CD14-positive monocyte (primary cell): ENCODE measurements around the gene APBA2. TPM values are rescaled to one million over a fixed set of nuclear protein-coding genes. Genes with fewer than 3 reads are reported as not detected.

Experiments
- DNase-seq, 3 donors: peaks; one replicate each; pipeline ENCODE4 v3.0.0-alpha.2; 2011 to 2022
- H2AFZ ChIP-seq: 2 replicates; pipeline ENCODE4 v1.6.0; 2012; ENCODE audit warnings: mild to moderate bottlenecking, low read depth, low read length, inconsistent platforms; ENCODE audit not compliant: insufficient read depth, poor library complexity, severe bottlenecking
- H3K27ac ChIP-seq, 2 donors: 1 replicate in 1 of 2; 2 replicates in 1 of 2; pipeline ENCODE4 v1.5.1; 2012 to 2013; ENCODE audit warnings: low read length in 2 of 2, control low read depth in 1 of 2, inconsistent platforms in 1 of 2, low read depth in 1 of 2, mild to moderate bottlenecking in 1 of 2
- H3K27me3 ChIP-seq, 2 donors: one replicate each; pipeline versions ENCODE4 v1.6.0 to v1.6.1; 2011 to 2013; ENCODE audit warnings: low read length in 2 of 2; ENCODE audit not compliant: control insufficient read depth in 2 of 2, insufficient read depth in 2 of 2
- H3K36me3 ChIP-seq, 2 donors: replicated peaks in 1 of 2; 1 replicate in 1 of 2; 2 replicates in 1 of 2; pipeline versions ENCODE4 v1.5.1 to v1.6.1; 2012 to 2013; ENCODE audit warnings: low read length in 2 of 2, control low read depth in 1 of 2, inconsistent platforms in 1 of 2, mild to moderate bottlenecking in 1 of 2; ENCODE audit not compliant: insufficient read depth in 2 of 2, control insufficient read depth in 1 of 2
- H3K4me1 ChIP-seq, 2 donors: 1 replicate in 1 of 2; 2 replicates in 1 of 2; pipeline versions ENCODE4 v1.5.1 to v1.6.1; 2012 to 2013; ENCODE audit warnings: low read length in 2 of 2, control low read depth in 1 of 2, inconsistent platforms in 1 of 2, mild to moderate bottlenecking in 1 of 2, moderate library complexity in 1 of 2; ENCODE audit not compliant: insufficient read depth in 2 of 2, control insufficient read depth in 1 of 2
- H3K4me2 ChIP-seq: replicated peaks from 2 replicates; pipeline ENCODE3; 2012; ENCODE audit warnings: low read length, moderate library complexity, mild to moderate bottlenecking; ENCODE audit not compliant: poor library complexity, severe bottlenecking; ENCODE audit errors: extremely low read depth
- H3K4me3 ChIP-seq, 3 experiments: fragments of 200-600 bp in 1 of 3; sonication (generic) in 1 of 3; replicated peaks in 1 of 3; 1 replicate in 2 of 3; 2 replicates in 1 of 3; pipeline ENCODE4 v1.5.1; 2011 to 2013; ENCODE audit warnings: low read length in 3 of 3, mild to moderate bottlenecking in 3 of 3, control low read depth in 2 of 3, low read depth in 2 of 3, inconsistent platforms in 1 of 3, moderate library complexity in 1 of 3
- H3K79me2 ChIP-seq: 2 replicates; pipeline ENCODE4 v1.6.0; 2012; ENCODE audit warnings: mild to moderate bottlenecking, control low read depth, inconsistent platforms, low read length, moderate library complexity; ENCODE audit not compliant: insufficient read depth
- H3K9ac ChIP-seq: 2 replicates; pipeline ENCODE4 v1.6.0; 2017; ENCODE audit warnings: low read length, mild to moderate bottlenecking; ENCODE audit not compliant: insufficient read depth, poor library complexity, severe bottlenecking
- H3K9me3 ChIP-seq, 2 donors: replicated peaks in 1 of 2; 1 replicate in 1 of 2; 2 replicates in 1 of 2; pipeline versions ENCODE4 v1.5.1 to v1.6.1; 2012 to 2013; ENCODE audit warnings: low read length in 2 of 2, control low read depth in 1 of 2; ENCODE audit not compliant: control insufficient read depth in 1 of 2, insufficient read depth in 1 of 2
- H4K20me1 ChIP-seq: 2 replicates; pipeline ENCODE4 v1.6.0; 2012; ENCODE audit warnings: mild to moderate bottlenecking, low read length, control low read depth, moderate library complexity; ENCODE audit not compliant: insufficient read depth
- H3K27ac Mint-ChIP-seq, 7 donors: one replicate each; pipeline ENCODE4 v1.8.0; 2020; ENCODE audit warnings: mild to moderate bottlenecking in 7 of 7, mixed read lengths in 7 of 7, moderate library complexity in 6 of 7, inconsistent platforms in 2 of 7
- H3K27me3 Mint-ChIP-seq, 3 donors: one replicate each; pipeline ENCODE4 v1.8.0; 2021 to 2022; ENCODE audit warnings: low read depth in 3 of 3, mild to moderate bottlenecking in 3 of 3, mixed read lengths in 3 of 3, moderate library complexity in 3 of 3, inconsistent platforms in 1 of 3
- H3K36me3 Mint-ChIP-seq, 2 donors: one replicate each; pipeline ENCODE4 v1.8.0; 2020; ENCODE audit warnings: mixed read lengths in 2 of 2, inconsistent platforms in 1 of 2, mild to moderate bottlenecking in 1 of 2
- H3K4me1 Mint-ChIP-seq: one replicate; pipeline ENCODE4 v1.8.0; 2020; ENCODE audit warnings: mild to moderate bottlenecking, mixed read lengths
- H3K4me3 Mint-ChIP-seq, 2 donors: one replicate each; pipeline ENCODE4 v1.8.0; 2020; ENCODE audit warnings: mild to moderate bottlenecking in 2 of 2, mixed read lengths in 2 of 2, moderate library complexity in 1 of 2
- H3K9me3 Mint-ChIP-seq, 7 donors: one replicate each; pipeline ENCODE4 v1.8.0; 2020 to 2022; ENCODE audit warnings: mixed read lengths in 7 of 7, mild to moderate bottlenecking in 6 of 7, moderate library complexity in 6 of 7, inconsistent platforms in 2 of 7
- WGBS: methylation state at CpG from one replicate; pipeline ENCODE4 v1.1.5; 2013; ENCODE audit warnings: missing lambda C conversion rate; ENCODE audit not compliant: insufficient coverage; 5-methylcytosine and 5-hydroxymethylcytosine counted together
- intact Hi-C, 2 donors: fragments of 100-400 bp; cut with micrococcal nuclease; formaldehyde crosslinking; loops; one replicate each; pipeline versions ENCODE4 v1.15.0 to v1.15.1; 2023
- polyA plus RNA-seq, 3 donors: library from polyadenylated mRNA; depleted of rRNA in 1 of 3; unstranded in 2 of 3; stranded (reverse) in 1 of 3; fragments of 300-500 nt in 2 of 3; fragments of >200 nt in 1 of 3; fragmentation: Illumina TruSeq in 2 of 3; gene quantifications; 1 replicate in 2 of 3; 2 replicates in 1 of 3; pipeline ENCODE4 v1.2.3, GENCODE V29; 2012 to 2021
- TF ChIP-seq, protein P1 (sequence below): fragments of 200-600 bp; IDR thresholded peaks from one replicate; pipeline ENCODE4 v1.8.0; 2022; ENCODE audit warnings: antibody characterized with exemption, mild to moderate bottlenecking

The APBA2 gene
- polyA plus RNA-seq, 3 donors: 0.30 TPM; not detected in 2

DNA sequence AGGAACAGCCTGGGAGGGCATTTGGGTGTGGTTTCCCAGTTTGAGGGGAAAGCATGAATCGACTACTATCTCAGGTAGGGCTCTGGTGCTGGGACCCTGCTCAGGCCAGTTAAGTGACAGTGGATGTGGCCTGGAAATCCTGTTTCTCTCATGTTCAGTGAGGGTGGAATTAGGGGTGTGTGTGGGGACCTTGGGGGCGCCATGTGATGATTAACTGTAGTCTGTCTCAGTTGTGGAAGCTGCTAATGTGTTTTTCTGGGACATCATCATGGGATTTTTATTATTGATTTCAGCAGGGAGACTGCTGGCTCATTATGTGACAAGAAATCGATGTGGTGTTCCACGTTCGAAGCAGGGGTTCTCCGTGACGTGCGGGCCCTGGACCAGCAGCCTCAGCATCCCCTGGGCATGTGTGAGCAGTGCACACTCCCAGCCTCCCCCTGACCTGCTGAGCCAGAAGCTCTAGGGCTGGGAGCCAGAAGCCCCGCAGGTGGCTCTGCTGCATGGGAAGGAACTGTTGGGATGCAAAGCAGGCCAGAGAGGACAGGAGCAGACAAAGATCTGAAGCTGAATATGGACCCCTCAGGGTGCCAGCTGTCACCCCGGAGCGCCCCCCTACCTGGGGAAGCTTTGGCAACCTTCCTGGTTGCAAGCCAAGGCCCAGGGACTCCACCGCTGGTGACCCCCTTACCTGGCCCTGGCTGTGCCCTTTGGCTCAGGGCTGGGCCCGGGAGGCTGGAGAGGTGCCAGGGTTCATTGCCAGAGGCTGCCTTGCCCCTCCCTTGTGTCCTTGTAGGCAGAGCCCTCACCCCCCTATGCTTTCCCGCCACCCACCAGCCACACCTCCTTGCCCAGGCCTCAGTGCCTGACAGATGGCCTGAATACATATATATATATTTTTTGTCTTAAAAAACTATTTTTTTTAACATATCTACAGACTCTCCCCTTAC is 149.8 kb downstream of the APBA2 start:
- no peak overlapping the region for H3K27ac Mint-ChIP-seq
- Histone ChIP-seq H3K9me3 (peaks cover 6 to 8% of the 10 kb centered on the region in 2 donors), H4K20me1 (no peaks in the 10 kb centered on the region), H3K36me3 (no peaks in the 10 kb centered on the region), H3K4me1 (no peaks in the 10 kb centered on the region), H3K4me2 (no peak overlapping the region), H3K9ac (no peak overlapping the region), H3K79me2 (no peaks in the 10 kb centered on the region), H2AFZ (no peak overlapping the region), H3K27me3 (no peaks in the 10 kb centered on the region), H3K4me3 (no peak overlapping the region), H3K27ac (no peak overlapping the region)
- TF ChIP-seq, protein P1, sequence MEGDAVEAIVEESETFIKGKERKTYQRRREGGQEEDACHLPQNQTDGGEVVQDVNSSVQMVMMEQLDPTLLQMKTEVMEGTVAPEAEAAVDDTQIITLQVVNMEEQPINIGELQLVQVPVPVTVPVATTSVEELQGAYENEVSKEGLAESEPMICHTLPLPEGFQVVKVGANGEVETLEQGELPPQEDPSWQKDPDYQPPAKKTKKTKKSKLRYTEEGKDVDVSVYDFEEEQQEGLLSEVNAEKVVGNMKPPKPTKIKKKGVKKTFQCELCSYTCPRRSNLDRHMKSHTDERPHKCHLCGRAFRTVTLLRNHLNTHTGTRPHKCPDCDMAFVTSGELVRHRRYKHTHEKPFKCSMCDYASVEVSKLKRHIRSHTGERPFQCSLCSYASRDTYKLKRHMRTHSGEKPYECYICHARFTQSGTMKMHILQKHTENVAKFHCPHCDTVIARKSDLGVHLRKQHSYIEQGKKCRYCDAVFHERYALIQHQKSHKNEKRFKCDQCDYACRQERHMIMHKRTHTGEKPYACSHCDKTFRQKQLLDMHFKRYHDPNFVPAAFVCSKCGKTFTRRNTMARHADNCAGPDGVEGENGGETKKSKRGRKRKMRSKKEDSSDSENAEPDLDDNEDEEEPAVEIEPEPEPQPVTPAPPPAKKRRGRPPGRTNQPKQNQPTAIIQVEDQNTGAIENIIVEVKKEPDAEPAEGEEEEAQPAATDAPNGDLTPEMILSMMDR: no peak
- peaks cover 8 to 24% (median 13%) of the 10 kb centered on the region in 7 donors for H3K9me3 Mint-ChIP-seq
- intact Hi-C loops: no loop called here
- WGBS: 88% methylated on average over 13 of the region's 14 CpGs
- H3K4me1 Mint-ChIP-seq: no peaks in the 10 kb centered on the region
- H3K36me3 Mint-ChIP-seq: no peaks in the 10 kb centered on the region
- H3K27me3 Mint-ChIP-seq: peaks cover 2 to 3% (median 2%) of the 10 kb centered on the region in 3 donors
- no peak for DNase-seq
- H3K4me3 Mint-ChIP-seq: no peak overlapping the region

DNA sequence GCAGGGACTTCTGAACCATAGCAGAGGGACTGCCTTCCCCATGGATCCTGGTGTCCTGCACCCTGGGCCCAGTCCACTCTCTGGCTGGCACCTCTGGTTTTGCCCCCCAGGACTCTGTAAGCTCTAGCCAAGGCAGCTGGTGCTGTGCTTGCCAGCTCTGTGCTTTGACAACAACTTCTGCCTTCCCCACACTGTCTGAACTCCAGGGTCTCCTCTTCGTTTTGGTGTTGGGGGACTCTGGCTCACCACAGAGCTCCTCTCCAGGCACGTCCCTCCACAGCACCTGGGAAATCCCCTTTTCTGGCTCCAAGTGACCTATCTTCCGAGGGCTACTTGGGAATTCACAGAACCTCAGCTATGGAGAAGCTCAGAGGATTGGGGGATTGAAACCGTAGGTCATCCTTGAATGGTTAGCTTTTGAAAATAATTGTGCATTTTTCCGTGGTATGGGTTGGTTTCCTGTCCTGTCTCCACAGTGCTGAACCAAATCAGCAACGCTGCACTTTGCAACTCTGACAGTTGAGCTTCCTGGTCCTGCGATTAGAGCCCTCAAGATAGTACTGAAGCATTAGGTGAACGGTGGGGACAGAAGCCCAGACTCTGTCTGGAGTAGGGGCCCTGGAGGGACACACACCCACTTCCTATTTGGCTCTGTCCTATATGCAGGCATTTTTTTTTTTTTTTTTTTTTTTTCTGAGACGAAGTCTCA is 152.4 kb downstream of the APBA2 start:
- no peaks in the 10 kb centered on the region for H3K4me1 ChIP-seq
- Mint-ChIP-seq H3K9me3 (peaks cover 0 to 5% (median 4%) of the 10 kb centered on the region in 7 donors), H3K4me1 (no peaks in the 10 kb centered on the region), H3K27ac (no peak overlapping the region), H3K4me3 (no peak overlapping the region), H3K27me3 (peaks cover 2 to 9% (median 4%) of the 10 kb centered on the region in 3 donors), H3K36me3 (no peaks in the 10 kb centered on the region)
- H3K36me3 ChIP-seq: no peaks in the 10 kb centered on the region
- no peak overlapping the region for H2AFZ ChIP-seq
- no peak overlapping the region for H3K4me3 ChIP-seq
- no peaks in the 10 kb centered on the region for H4K20me1 ChIP-seq
- H3K79me2 ChIP-seq: no peaks in the 10 kb centered on the region
- no peak overlapping the region for H3K9ac ChIP-seq
- no peak for DNase-seq
- intact Hi-C loops: no loop called here
- WGBS: 40% methylated on average over 7 of the region's 9 CpGs
- TF ChIP-seq, protein P1: no peak
- H3K9me3 ChIP-seq: peaks cover 0 to 3% of the 10 kb centered on the region in 2 donors
- H3K27ac ChIP-seq: no peak overlapping the region
- H3K4me2 ChIP-seq: no peak overlapping the region
- H3K27me3 ChIP-seq: no peaks in the 10 kb centered on the region
